NCI-H1105 treated with DMSO at 0.1 percent for 48 hours (cell line): Measurements from ENCODE around the gene FAM118A.
"Not testable (repeated sequence)": the region's sequence is repeated elsewhere in the genome, so short reads cannot be mapped to it uniquely, and the experiment has no call there.

ENCODE experiments used
- DNase-seq: peaks from one replicate; lab custom pipeline; 2025; lab: John Stamatoyannopoulos, UW

FAM118A gene

GRCh38 chr22:45309422-45310227, at the start of gene FAM118A:
Gene FAM118A, plus strand, starts transcription at chr22:45309934. Its CDS starts 12,446 bp downstream, at chr22:45322380.
- DNase-seq, result peak; percentile 80

- DNase-seq, result not testable (repeated sequence)
Observed at GRCh38 chr22:45260395-45260759, 49.4 kb upstream of the FAM118A start.

- DNase-seq, result peak; percentile 62
Observed at GRCh38 chr22:45261407-45262088, 48.2 kb upstream of the FAM118A start.

GRCh38 chr22:45262195-45262930, 47.4 kb upstream of the FAM118A start:
- no peak for DNase-seq

- DNase-seq, result no peak
Observed at GRCh38 chr22:45262931-45263462, 46.7 kb upstream of the FAM118A start.

GRCh38 chr22:45263463-45264269, 46.1 kb upstream of the FAM118A start:
- DNase-seq, result no peak

GRCh38 chr22:45265535-45265934, 44.2 kb upstream of the FAM118A start:
- no peak for DNase-seq

- peak; percentile 21 for DNase-seq
Observed at GRCh38 chr22:45268167-45268957, 41.4 kb upstream of the FAM118A start.

GRCh38 chr22:45268958-45269844, 40.5 kb upstream of the FAM118A start:
- peak; percentile 59 for DNase-seq

GRCh38 chr22:45270095-45271020, 39.4 kb upstream of the FAM118A start:
- DNase-seq, result no peak

- DNase-seq, result no peak
Observed at GRCh38 chr22:45271667-45272201, 38.0 kb upstream of the FAM118A start.

GRCh38 chr22:45272498-45272897, 37.2 kb upstream of the FAM118A start:
- DNase-seq, result no peak

- DNase-seq, result no peak
Observed at GRCh38 chr22:45273452-45274075, 36.2 kb upstream of the FAM118A start.

GRCh38 chr22:45276507-45277105, 33.1 kb upstream of the FAM118A start:
- no peak for DNase-seq

GRCh38 chr22:45277720-45278119, 32.0 kb upstream of the FAM118A start:
- DNase-seq, result not testable (repeated sequence)

GRCh38 chr22:45278125-45278524, 31.6 kb upstream of the FAM118A start:
- no peak for DNase-seq

- DNase-seq, result no peak
Observed at GRCh38 chr22:45280587-45280980, 29.1 kb upstream of the FAM118A start.
